Epithelial cell of proximal tubule (primary cell): ENCODE data around the gene BTK. TPM values are rescaled to one million over a fixed set of nuclear protein-coding genes. Genes with fewer than 3 reads are reported as not detected.
A peak's percentile ranks its signal among the peaks of the same experiment; 100 is the strongest.
"Not testable (repeated sequence)": the region's sequence is repeated elsewhere in the genome, so short reads cannot be mapped to it uniquely, and the experiment has no call there.

ENCODE experiments used
- DNase-seq: peaks from one replicate; pipeline ENCODE4 v3.0.0-alpha.2; 2011; ENCODE audit warnings: low read depth
- H3K4me3 ChIP-seq: 2 replicates; pipeline ENCODE4 v1.5.1; 2011; ENCODE audit warnings: low read depth, mild to moderate bottlenecking, low read length
- total RNA-seq: library from RNA; depleted of rRNA; stranded (reverse); fragments of >200 nt; gene quantifications from 2 replicates; pipeline ENCODE4 v1.2.3, GENCODE V29; 2015
- TF ChIP-seq, protein P1 (sequence below): conservative IDR thresholded peaks from 2 replicates; pipeline ENCODE4 v1.5.1; 2012; ENCODE audit warnings: low read depth, mild to moderate bottlenecking, low read length

Gene BTK
- total RNA-seq, 1 donor from 2014 or later, result not detected

DNA sequence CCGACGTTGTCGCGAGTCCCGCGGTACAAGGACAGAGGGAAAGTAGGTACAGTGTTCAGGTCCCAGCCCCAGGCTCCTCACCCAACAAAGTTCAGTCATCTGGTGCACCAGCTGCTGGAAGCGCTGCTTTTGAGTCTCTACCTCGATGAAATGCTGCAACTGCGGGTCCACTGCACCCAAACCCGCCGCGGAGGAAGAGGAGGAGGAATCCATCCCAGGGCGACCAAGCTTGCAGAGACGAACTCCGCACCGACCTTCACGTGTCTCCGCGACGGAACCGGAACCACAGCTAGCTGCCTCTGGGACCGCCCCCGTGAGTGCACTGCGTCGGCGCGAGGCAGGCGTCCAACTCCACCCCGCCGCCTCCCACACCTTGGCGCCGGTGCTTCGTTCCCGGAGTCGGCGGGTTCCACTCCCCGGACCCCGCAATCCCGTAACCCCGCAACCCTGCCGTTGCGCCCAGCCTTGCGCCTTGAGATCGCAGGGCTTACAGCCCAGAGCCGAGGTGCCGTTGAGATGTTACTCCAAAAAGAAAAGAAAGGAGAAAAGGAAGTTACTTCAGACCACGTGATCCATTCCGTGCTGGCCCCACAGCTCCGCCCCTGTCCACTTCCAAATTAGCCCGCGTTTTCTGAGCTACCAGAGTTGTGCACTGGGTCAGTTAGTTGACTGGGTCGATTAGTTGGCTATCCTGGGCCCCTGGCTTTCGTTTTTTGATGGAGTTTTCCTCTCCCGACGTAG lies 37.4 kb downstream of the BTK start, which contains the start of gene TIMM8A:
Gene TIMM8A, minus strand, starts transcription at position 291 of the 741 bp plus-strand sequence. Its CDS starts 78 bp downstream, at position 213.
- TF ChIP-seq, protein P1, sequence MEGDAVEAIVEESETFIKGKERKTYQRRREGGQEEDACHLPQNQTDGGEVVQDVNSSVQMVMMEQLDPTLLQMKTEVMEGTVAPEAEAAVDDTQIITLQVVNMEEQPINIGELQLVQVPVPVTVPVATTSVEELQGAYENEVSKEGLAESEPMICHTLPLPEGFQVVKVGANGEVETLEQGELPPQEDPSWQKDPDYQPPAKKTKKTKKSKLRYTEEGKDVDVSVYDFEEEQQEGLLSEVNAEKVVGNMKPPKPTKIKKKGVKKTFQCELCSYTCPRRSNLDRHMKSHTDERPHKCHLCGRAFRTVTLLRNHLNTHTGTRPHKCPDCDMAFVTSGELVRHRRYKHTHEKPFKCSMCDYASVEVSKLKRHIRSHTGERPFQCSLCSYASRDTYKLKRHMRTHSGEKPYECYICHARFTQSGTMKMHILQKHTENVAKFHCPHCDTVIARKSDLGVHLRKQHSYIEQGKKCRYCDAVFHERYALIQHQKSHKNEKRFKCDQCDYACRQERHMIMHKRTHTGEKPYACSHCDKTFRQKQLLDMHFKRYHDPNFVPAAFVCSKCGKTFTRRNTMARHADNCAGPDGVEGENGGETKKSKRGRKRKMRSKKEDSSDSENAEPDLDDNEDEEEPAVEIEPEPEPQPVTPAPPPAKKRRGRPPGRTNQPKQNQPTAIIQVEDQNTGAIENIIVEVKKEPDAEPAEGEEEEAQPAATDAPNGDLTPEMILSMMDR, result no peak
- no peak for DNase-seq
- H3K4me3 ChIP-seq, result peak within 1 kb of the TSS; percentile 76

DNA sequence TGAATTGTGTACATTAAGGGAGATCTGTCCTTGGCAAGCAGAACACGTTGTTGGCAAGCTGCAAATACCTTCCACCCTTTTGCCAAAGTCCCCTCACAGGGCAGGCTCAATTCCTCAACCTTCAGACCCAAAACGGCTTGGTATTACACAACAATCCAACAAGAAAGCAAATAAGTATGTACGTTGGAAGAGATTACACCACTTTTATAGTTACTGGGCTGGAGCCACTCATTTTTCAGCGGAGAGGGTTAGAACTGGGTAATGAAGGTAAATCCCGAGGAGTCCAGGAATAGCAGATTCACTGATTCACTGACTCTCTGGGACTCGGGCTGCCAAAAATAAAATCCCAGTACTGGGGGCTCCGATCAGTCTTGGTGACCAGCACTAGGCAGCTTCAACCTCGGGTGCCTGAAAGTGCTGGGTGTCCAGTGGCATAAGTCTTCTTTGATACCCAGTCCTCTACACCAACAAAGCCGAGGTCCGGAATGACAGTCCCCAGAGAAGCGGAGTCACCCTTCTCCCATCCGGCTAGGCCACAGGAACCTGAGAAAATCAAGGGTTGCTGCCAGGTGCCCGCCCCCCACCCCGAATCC lies 38.0 kb downstream of the BTK start:
- TF ChIP-seq, protein P1, result no peak
- no peak for DNase-seq
- H3K4me3 ChIP-seq, result peak overlapping the region; percentile 76

DNA sequence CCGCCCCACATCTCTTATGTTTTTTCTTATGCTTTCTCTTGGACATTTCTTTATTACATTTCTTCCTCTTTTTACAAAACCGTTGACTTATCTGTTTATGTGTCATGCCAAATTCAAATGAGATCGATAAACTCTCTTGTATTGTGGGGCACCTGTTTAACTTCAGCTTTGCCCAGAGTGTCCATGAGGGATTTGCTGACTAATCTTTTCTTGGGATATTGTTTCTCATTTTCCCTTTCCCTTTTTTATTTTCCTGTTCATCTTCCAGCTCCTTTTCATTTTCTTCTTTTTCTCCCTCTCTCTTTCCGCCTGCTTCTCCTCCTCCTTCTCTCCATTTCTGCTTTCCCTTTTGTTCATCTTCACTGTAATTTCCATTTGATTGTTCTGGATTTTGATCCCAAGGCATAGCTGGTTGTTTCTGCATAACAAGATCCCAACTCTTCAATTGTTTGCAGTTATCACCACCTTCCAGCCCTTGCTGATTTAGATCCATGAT lies 48.2 kb downstream of the BTK start:
- TF ChIP-seq, protein P1, result no peak
- no peak for DNase-seq
- H3K4me3 ChIP-seq, result no peak overlapping the region

DNA sequence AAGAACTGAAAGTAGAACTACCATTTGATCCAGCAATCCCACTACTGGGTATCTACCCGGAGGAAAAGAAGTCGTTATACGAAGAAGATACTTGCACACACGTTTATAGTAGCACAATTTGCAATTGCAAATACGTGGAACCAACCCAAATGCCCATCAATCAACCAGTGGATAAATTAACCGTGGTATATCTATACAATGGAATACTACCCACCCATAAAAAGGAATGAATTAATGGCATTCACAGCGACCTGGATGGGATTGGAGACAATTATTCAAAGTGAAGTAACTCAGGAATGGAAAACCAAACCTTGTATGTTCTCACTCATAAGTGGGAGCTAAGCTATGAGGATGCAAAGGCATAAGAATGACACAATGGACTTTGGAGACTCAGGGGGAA lies 51.7 kb downstream of the BTK start:
- DNase-seq, H3K4me3 ChIP-seq: not testable (repeated sequence)

DNA sequence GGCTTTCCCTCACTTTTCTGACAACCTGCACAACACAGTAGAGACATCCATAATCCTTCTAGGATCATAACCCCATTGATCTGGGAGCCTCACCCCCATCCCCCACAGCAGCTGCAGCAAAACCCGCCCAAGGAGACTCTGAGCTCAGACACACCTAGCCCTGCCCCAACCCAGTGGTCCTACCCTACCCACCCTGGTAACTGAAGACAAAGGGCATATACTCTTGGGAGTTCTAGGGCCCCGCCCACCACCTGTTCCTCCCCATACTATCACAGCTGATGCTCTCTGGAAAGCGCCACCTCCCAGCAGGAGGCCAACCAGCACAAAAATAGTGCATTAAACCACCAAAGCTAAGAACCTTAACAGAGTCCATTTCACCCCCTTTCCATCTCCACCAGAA lies 59.4 kb downstream of the BTK start:
- DNase-seq, H3K4me3 ChIP-seq: not testable (repeated sequence)

DNA sequence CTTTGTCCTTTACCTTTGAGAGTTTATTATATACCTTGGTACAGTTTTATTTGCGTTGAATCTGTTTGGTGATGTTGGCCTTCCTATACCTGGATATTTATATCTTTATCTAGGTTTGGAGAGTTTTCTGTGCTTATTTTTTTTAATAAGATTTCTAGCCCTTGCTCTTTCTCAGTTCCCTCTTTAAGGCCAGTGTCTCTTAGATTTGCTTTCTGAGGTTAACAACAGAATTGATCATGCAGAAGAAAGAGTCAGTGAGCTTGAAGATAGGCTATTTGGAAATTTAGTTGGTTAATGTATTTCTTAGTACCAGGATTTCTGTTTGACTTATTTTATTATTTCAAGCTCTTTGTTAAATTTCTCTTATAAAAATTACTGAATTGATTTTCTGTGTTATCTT lies 82.2 kb downstream of the BTK start:
- TF ChIP-seq, protein P1, result no peak
- no peak for DNase-seq
- no peak overlapping the region for H3K4me3 ChIP-seq

Other genes with a start within 250 kb of the BTK start
- 0.22 and 0.86 TPM in 2 replicates for gene DRP2, start 166.4 kb downstream of the BTK start, total RNA-seq
- 0.36 and 1.3 TPM in 2 replicates for gene TAF7L, start 94.9 kb downstream of the BTK start, total RNA-seq
- 3.6 and 12.2 TPM in 2 replicates for gene TIMM8A, start 37.4 kb downstream of the BTK start, total RNA-seq
- 507 and 845 TPM in 2 replicates for gene RPL36A, start 4.8 kb upstream of the BTK start, total RNA-seq
- gene GLA, start 21.7 kb upstream of the BTK start, total RNA-seq, result 53.3 and 61.6 TPM in 2 replicates
- 47.2 and 67.8 TPM in 2 replicates for gene HNRNPH2, start 22.0 kb upstream of the BTK start, total RNA-seq
- 0.65 and 1.6 TPM in 2 replicates for gene ARMCX4, start 99.3 kb upstream of the BTK start, total RNA-seq
- gene ARMCX1, start 164.4 kb upstream of the BTK start, total RNA-seq, result 15.5 and 18.3 TPM in 2 replicates
- gene ARMCX6, start 231.8 kb upstream of the BTK start, total RNA-seq, result 14.4 and 20.5 TPM in 2 replicates
- 20.3 and 22.7 TPM in 2 replicates for gene ARMCX3, start 237.0 kb upstream of the BTK start, total RNA-seq